NCI-H128 (cell line): ENCODE data around the gene RIMOC1.
"Not testable (repeated sequence)": the region's sequence is repeated elsewhere in the genome, so short reads cannot be mapped to it uniquely, and the experiment has no call there.

Experiments
- DNase-seq: peaks from one replicate; lab custom pipeline; 2025; ENCODE audit not compliant: unreplicated experiment; lab: John Stamatoyannopoulos, UW

RIMOC1 gene

DNA sequence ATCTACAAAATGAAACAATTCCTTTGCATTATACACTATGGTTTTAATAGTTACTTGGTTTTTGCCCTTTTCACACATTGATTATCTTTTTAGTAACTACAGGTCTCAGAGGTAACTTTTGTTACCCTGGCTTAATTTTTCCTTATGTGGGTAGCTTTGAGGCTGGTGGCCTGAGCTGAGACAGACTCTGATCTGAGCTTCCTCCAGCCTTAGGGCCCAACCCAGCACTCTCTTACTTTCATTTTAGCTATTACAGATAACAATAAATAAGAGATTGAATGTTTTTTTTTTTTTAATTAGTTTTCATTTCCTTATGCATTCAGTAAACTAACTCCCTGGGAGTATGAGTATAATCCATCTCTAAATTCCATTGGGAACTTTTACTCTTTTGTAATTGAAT is 18.9 kb upstream of the RIMOC1 start:
- no peak for DNase-seq

DNA sequence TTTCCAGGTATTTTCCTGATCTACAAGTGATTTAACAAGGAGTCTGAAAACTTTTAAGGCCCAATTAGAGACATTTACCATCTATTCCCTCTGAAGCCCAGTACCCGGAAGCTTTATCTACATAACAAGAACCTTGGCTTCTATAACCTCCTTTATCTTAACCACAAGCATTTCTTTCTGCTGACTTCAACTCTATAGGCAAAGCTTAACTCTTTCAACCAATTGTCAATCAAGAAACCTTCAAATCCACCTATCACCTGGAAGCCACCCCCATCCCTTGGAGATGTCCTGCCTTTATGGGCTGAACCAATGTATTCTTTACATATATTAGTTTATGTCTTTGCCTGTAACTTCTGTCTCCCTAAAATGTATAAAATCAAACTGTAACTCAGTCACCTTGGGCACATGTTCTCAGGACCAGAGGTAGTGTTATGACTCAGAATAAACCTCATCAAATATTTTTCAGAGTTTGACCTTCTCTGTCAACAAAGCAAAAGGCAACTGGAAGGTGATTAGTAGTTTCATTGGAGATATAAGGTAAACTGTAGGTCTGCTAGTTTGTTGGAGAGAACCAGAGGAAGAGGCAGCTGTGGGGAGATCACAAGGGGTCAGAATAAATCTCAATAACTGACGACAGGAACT is 13.0 kb upstream of the RIMOC1 start:
- no peak for DNase-seq

DNA sequence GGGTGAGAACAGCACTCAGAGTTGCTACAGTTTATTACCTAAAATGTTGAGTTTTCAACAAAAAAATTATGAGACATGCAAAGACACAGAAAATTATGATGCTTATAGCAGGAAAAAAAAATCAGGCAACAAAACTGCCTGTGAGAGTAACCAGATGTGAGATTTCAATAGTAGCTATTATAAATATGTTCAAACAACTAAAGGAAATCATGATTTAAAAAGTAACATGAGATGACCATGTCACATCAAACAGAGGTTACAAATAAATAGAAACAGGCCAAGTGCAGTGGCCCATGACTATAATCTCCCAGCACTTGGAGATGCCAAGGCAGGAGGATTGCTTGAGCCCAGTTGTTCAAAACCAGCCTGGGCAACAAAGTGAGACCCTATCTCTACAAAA is 12.1 kb upstream of the RIMOC1 start:
- no peak for DNase-seq

DNA sequence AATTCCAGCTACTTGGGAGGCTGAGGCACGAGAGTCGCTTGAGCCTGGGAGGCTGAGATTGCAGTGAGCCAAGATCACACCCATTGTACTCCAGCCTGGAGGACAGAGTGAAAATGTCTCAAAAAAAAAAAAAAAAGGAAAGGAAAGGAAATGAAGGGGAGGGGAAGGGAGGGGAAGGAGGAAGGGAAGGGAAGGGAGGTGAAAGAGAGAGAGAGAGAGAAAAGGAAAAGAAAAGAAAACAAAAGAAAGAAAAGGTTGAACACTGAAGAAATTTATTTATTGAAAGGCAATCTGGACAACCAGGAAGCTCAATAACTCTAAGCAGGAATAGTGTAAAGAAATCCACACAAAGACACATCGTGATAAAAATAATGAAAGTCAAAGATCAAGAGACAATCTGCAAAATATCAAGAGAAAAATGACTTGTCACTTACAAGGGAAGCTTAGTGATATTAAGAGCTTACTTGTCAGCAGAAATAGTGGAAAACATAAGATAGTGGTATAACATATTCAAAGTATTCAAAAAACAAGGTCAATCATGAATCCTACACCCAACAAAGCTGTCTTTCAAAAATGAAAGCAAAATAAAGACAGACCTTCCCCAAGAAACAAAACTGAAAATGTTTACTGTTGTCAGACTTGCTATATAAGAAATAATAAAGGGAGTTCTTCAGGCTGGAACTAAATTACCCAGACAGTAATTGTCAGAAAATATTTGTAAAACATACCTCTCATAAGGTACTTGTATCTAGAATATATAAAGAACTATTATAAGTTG is 10.9 kb upstream of the RIMOC1 start:
- DNase-seq, result no peak

- DNase-seq, result no peak
These were observed 7.9 kb upstream of the RIMOC1 start for GRCh38 chr5:41896230-41896629.

- DNase-seq, result no peak
These were observed 707 bp upstream of the RIMOC1 start for GRCh38 chr5:41903382-41903891.

DNA sequence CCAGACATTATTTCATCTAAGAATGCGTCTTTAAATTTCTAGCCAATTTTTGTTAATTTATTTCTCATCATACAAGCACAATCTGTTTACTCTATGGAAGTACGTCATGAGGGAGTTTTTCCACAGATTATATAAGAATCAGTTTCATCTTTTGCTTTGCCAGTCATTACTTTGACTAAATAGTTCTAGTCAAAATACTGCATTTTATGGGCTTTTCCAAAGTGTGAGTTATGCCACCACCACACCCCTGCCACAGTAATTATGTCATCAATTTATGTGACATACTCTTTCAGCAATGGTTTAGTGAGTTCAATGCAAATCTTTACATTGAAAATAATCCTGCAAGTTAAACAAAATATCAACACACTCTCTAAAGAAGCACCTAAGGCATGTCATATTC is 2.0 kb downstream of the RIMOC1 start:
- DNase-seq, result no peak

GRCh38 chr5:41908374-41909079 is 4.4 kb downstream of the RIMOC1 start:
- DNase-seq, result no peak

DNA sequence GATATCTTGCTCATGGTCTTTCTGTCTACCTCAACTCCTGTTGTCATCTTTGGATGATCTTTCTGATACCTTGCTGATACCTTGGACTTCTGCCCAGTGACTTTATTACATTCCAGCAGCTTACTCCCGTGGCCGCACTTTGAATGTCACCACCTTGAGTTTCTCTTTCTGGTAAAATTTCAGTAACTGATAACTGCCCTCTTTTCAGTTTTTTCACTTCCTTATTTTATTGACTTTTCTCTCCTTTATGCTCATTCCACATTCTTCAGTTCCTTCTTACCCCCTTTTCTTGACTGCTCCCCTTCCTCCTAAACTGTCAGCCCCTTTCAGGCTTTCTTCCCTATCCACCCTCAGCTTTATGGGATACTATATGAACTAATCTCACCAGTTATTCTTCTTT is 14.0 kb downstream of the RIMOC1 start:
- DNase-seq, result no peak

DNA sequence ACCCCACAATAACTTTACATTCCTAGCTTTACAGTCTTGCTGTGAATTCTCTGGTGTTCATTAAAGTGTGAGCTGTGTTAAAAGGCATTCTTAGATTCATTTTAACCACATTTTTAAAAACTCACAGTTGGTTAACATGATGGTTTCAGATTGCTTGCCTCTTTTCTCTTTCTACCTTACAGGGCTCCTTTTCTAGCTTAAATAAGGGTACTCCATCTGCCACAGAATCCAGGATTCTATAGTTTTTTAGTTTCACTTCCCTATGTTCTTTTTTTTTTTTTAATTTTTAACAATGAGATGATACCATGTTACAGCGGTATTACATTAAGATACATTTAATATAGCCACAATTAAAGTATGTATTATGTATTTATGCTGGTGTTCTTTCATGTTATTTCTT is 17.0 kb downstream of the RIMOC1 start:
- no peak for DNase-seq

DNA sequence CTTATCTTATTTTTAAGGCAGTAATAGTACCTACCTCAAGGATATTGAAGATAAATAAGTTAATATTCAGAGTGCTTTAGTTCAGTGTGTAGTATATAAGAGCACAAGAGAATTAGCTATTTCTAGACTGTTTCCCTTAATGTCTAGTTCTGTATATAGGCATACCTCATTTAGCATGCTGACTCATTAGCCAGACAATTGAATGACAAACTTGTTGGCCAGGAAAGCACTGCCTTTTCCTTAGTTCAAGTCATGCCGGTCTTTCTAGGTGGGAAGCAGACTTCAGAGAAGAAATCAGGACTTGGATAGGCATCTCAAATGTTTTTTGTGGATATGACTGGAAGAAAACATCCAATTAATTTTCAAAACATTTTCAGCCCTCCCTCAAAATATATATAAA is 17.7 kb downstream of the RIMOC1 start:
- no peak for DNase-seq

DNA sequence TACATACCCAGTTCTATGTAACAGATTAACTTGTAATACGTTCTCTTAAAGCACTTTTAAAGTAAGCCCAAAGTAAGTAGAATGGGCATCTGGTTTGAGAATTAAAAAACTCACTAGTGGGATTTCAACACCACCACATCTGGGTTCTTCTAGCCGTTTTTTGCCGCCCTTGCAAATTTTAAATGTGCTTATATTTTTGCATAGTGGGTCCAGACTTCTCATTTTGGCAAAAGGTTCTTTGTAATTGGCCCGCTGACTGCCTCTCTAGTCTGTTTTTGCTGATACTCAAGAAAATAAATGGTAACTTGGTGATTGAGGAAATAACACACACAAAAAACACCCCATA is 20.4 kb downstream of the RIMOC1 start:
- no peak for DNase-seq

DNA sequence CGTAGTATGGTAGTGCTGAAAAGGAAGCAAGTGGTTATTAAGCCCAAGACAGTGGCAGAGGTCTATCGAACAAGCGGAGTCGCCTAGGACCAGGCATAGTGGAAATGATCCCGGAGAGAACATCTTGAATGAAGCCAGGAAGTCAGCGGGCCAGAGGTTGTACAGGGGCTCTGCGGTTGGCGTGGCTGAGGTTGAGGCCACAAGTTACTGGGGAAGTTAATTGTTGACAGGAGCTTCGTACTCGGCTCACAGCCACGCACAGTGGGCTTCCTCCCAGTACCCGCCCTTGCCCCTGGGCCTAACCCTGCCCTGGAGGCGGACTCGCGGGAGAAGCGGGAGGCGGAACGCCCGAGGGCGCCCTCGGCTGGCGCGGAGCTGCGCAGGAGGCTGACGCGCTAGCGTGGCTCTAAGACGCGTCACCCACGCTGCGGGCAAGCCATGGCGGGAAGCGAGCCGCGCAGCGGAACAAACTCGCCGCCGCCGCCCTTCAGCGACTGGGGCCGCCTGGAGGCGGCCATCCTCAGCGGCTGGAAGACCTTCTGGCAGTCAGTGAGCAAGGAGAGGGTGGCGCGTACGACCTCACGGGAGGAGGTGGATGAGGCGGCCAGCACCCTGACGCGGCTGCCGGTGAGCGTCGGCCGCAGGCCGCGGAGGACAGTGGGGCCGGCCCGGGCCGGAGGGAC is 20.9 kb downstream of the RIMOC1 start, which contains the start of gene FBXO4:
Gene FBXO4 (plus strand): TSS at position 410 of the 683 bp plus-strand sequence. CDS start 29 bp downstream, at position 439.
- DNase-seq, result peak; percentile 78

DNA sequence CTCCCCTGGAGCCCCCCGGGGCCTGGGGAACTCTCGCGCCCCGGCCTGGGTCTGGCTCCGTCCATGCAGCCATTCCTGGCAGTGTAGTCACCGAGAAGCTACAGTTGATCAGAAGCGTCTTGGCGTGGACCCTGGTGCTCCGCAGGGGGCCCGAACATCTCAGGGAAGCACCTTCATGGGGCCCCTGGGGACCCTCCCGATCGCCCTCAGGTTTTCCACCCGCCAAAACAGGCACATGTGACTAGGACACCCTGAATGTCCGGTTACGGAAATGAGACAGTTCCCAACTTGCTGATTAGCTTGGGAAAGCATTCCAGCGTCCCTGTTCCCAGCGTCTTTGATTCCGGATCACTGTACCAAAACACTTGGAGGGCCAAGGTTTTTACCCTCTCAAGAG is 21.4 kb downstream of the RIMOC1 start:
- DNase-seq, result no peak

GRCh38 chr5:41927604-41928003 is 23.5 kb downstream of the RIMOC1 start:
- no peak for DNase-seq

- DNase-seq, result no peak
These were observed 24.9 kb downstream of the RIMOC1 start for GRCh38 chr5:41929035-41929434.

DNA sequence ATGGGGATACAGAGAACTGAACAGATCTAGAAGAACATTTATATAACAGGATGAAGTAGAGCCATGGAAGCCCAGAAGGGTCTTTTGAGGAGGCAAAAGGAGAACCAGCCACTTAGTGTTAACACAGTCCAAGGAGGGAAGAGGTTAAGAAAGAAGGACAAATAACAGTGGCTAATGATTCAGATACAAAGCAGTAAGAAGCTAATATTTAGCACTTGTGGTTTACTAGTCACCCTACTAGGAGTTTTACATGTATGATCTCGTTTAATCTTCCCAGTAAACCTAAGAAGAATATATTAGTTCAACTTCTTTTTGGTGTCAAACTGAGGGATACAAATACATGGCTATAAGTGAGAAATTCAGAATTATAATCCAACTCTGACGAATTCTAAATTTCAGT is 28.6 kb downstream of the RIMOC1 start:
- no peak for DNase-seq

DNA sequence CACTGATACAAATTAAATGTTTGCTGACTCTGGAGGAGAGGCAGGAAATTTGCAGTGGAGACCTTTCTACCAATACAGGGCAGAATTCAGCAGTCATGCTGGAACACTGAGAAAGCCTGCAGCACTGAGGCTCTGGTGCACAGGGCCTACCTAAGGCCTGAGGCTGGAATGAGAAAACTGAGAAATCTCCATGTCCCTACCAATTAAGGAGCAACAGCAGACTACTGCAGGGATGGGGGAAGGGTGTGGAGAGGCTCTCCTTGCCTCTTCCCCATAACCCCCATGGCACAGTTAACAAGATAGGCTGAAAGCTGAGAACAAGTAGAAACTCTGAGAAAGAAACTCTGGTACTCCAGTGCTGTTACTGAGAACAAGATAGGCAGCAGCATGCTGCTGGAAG is 31.4 kb downstream of the RIMOC1 start:
- no peak for DNase-seq

DNA sequence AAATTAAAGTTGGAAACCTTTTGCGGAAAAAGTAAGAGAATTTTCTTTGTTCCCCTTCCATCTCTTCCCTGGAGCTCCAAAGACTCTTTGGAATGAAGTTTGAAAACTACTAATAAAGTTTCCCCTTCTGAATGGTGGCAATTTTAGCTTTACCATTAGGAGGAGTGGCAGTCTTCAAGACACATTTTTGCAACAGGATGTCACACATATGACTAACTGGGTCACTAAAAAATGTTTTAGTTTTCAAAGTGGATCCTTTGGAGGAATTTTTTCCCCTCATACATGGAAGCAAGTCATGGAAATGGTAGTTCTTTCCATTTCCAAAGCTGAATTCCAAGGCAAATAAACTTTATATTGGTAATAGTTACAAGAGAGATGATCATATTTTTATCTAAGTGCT is 36.5 kb downstream of the RIMOC1 start:
- DNase-seq, result no peak

DNA sequence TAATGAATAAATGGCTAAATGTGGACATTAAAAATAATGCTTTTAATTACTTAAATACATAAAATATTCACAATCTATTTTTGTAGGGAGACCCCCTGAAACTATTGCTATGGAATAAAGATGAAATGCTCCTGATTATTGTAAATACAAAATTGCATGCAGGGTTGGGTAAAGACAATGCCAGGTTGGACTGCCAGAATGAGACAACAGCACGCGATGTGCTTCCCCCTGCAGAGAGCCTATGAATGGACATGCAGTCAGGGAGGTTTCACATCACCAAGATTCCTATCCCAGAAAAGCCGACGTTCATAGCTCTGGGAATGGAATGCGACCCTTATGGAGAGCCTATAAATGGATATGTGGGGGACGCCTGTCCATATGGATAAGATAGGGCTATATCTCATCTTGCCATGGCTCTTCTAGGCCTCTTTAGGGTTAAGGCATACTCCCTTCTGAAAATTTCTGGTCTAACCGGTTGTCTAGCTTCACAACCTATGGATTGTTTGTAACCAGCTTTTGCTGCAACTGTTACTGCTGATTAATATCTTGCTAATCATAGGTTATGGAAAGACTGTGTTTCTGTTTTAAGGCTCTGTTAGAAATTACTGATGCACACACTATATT is 41.3 kb downstream of the RIMOC1 start:
- DNase-seq, result not testable (repeated sequence)

DNA sequence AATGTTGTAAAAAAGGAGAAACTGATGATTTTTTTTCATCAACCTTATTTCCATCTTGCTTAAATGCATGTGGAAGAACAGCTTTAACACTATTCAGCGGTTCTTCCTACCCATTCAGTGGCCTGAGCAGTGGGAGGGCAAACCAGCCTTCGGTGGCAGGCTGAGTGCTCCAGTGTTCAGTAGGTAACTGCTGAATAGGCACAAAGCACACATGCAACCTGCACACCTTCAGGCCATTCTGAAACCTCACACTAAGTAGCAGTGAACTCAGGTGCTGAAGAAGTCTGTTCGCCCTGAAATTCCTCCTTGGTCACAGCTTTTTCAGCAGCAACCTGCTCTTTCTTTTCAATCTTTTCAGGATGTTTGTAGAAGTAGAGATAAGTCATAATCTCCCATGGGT is 47.1 kb downstream of the RIMOC1 start:
- DNase-seq, result no peak
